Measurements from ENCODE around the gene NUBP2.

The NUBP2 gene

GRCh38 chr16:1817716-1818115 lies 35.0 kb downstream of the NUBP2 start:
- H3K23ac ChIP-seq (ENCODE audit: low read depth, low read length, poor library complexity) = no peak overlapping the region
- no peak overlapping the region for H3K14ac ChIP-seq (ENCODE audit: low read length)
- no peaks in the 10 kb centered on the region for H3K9me3 ChIP-seq (replicated peaks in 1 of 2; ENCODE audit: control insufficient read depth in 2 of 2, insufficient read depth in 1 of 2, low read depth in 1 of 2, low read length in 2 of 2)
- H2AK5ac ChIP-seq (ENCODE audit: low read depth, low read length) = no peak overlapping the region
- H3K4me2 ChIP-seq (ENCODE audit: insufficient read depth, low read length, poor library complexity, severe bottlenecking) = no peak overlapping the region
- WGBS, 2 donors (ENCODE audit: extremely low coverage in 2 of 2, insufficient read length in 2 of 2, insufficient replicate concordance in 1 of 2) = no CpG with 5 or more reads among the region's 17 CpGs
- H3K4me1 ChIP-seq (ENCODE audit: control insufficient read depth in 2 of 2, insufficient read depth in 1 of 2, low read depth in 1 of 2, low read length in 2 of 2) = no peaks in the 10 kb centered on the region
- no peak overlapping the region for H2BK12ac ChIP-seq (ENCODE audit: low read length)
- H3K18ac ChIP-seq (ENCODE audit: low read length) = no peak overlapping the region
- H3K79me1 ChIP-seq (ENCODE audit: low read depth, low read length) = peaks cover 13% of the 10 kb centered on the region
- H3K27ac ChIP-seq (replicated peaks; ENCODE audit: low read length) = no peak overlapping the region
- no peak overlapping the region for H3K4me3 ChIP-seq (ENCODE audit: low read length in 2 of 2)
- H4K8ac ChIP-seq (ENCODE audit: low read depth, low read length) = peak overlapping the region; percentile 65
- no peak overlapping the region for H2BK120ac ChIP-seq (ENCODE audit: low read depth, low read length)
- peak overlapping the region; percentile 75 for H2BK5ac ChIP-seq (ENCODE audit: low read length)
- H3K36me3 ChIP-seq (replicated peaks in 1 of 2; ENCODE audit: control insufficient read depth in 2 of 2, insufficient read depth in 2 of 2, low read length in 2 of 2) = peaks cover 15 to 65% of the 10 kb centered on the region in 2 donors
- DNase-seq (ENCODE audit: low spot score) = no peak
- no peak overlapping the region for H2AFZ ChIP-seq (ENCODE audit: low read length)
- no peak overlapping the region for H3K9ac ChIP-seq (ENCODE audit: low read depth, low read length, poor library complexity)
- no peak overlapping the region for H4K91ac ChIP-seq (ENCODE audit: low read depth, low read length, poor library complexity)
- H3K27me3 ChIP-seq (ENCODE audit: control insufficient read depth in 3 of 3, insufficient read depth in 3 of 3, low read depth in 1 of 3, low read length in 3 of 3) = no peaks in the 10 kb centered on the region
- no peak overlapping the region for H2BK15ac ChIP-seq (ENCODE audit: low read length)
- no peak overlapping the region for H3K4ac ChIP-seq (ENCODE audit: low read length)

- Histone ChIP-seq H3K14ac (ENCODE audit: low read length) (no peak overlapping the region), H3K9ac (ENCODE audit: low read depth, low read length, poor library complexity) (no peak overlapping the region), H4K8ac (ENCODE audit: low read depth, low read length) (no peak overlapping the region), H3K4me1 (ENCODE audit: control insufficient read depth in 2 of 2, insufficient read depth in 1 of 2, low read depth in 1 of 2, low read length in 2 of 2) (no peaks in the 10 kb centered on the region), H3K27me3 (ENCODE audit: control insufficient read depth in 3 of 3, insufficient read depth in 3 of 3, low read depth in 1 of 3, low read length in 3 of 3) (no peaks in the 10 kb centered on the region), H3K4me2 (ENCODE audit: insufficient read depth, low read length, poor library complexity, severe bottlenecking) (no peak overlapping the region), H2BK5ac (ENCODE audit: low read length) (peak overlapping the region; percentile 75), H3K4ac (ENCODE audit: low read length) (no peak overlapping the region), H3K79me1 (ENCODE audit: low read depth, low read length) (peaks cover 15% of the 10 kb centered on the region), H2BK15ac (ENCODE audit: low read length) (no peak overlapping the region), H3K27ac (replicated peaks; ENCODE audit: low read length) (no peak overlapping the region), H2BK12ac (ENCODE audit: low read length) (no peak overlapping the region), H3K23ac (ENCODE audit: low read depth, low read length, poor library complexity) (no peak overlapping the region), H4K91ac (ENCODE audit: low read depth, low read length, poor library complexity) (no peak overlapping the region), H3K36me3 (replicated peaks in 1 of 2; ENCODE audit: control insufficient read depth in 2 of 2, insufficient read depth in 2 of 2, low read length in 2 of 2) (peaks cover 17 to 62% of the 10 kb centered on the region in 2 donors), H3K18ac (ENCODE audit: low read length) (no peak overlapping the region), H2AK5ac (ENCODE audit: low read depth, low read length) (no peak overlapping the region), H2BK120ac (ENCODE audit: low read depth, low read length) (no peak overlapping the region), H3K4me3 (ENCODE audit: low read length in 2 of 2) (no peak overlapping the region), H2AFZ (ENCODE audit: low read length) (no peak overlapping the region), H3K9me3 (replicated peaks in 1 of 2; ENCODE audit: control insufficient read depth in 2 of 2, insufficient read depth in 1 of 2, low read depth in 1 of 2, low read length in 2 of 2) (no peaks in the 10 kb centered on the region)
- no CpG with 5 or more reads among the region's 27 CpGs for WGBS, 2 donors (ENCODE audit: extremely low coverage in 2 of 2, insufficient read length in 2 of 2, insufficient replicate concordance in 1 of 2)
- DNase-seq (ENCODE audit: low spot score) = no peak
These were observed 35.6 kb downstream of the NUBP2 start for GRCh38 chr16:1818204-1818872.

- H3K4me1 ChIP-seq (ENCODE audit: control insufficient read depth in 2 of 2, insufficient read depth in 1 of 2, low read depth in 1 of 2, low read length in 2 of 2) = no peaks in the 10 kb centered on the region
- H4K91ac ChIP-seq (ENCODE audit: low read depth, low read length, poor library complexity) = no peak overlapping the region
- no peak overlapping the region for H2BK120ac ChIP-seq (ENCODE audit: low read depth, low read length)
- H3K27ac ChIP-seq (replicated peaks; ENCODE audit: low read length) = no peak overlapping the region
- no peak overlapping the region for H2BK12ac ChIP-seq (ENCODE audit: low read length)
- no peak overlapping the region for H3K9ac ChIP-seq (ENCODE audit: low read depth, low read length, poor library complexity)
- DNase-seq (ENCODE audit: low spot score) = no peak
- H2BK5ac ChIP-seq (ENCODE audit: low read length) = no peak overlapping the region
- peaks cover 15% of the 10 kb centered on the region for H3K79me1 ChIP-seq (ENCODE audit: low read depth, low read length)
- H3K4ac ChIP-seq (ENCODE audit: low read length) = no peak overlapping the region
- H2AFZ ChIP-seq (ENCODE audit: low read length) = no peak overlapping the region
- no peak overlapping the region for H2BK15ac ChIP-seq (ENCODE audit: low read length)
- peaks cover 17 to 59% of the 10 kb centered on the region in 2 donors for H3K36me3 ChIP-seq (replicated peaks in 1 of 2; ENCODE audit: control insufficient read depth in 2 of 2, insufficient read depth in 2 of 2, low read length in 2 of 2)
- H3K4me2 ChIP-seq (ENCODE audit: insufficient read depth, low read length, poor library complexity, severe bottlenecking) = no peak overlapping the region
- H3K23ac ChIP-seq (ENCODE audit: low read depth, low read length, poor library complexity) = no peak overlapping the region
- H3K14ac ChIP-seq (ENCODE audit: low read length) = no peak overlapping the region
- WGBS, 2 donors (ENCODE audit: extremely low coverage in 2 of 2, insufficient read length in 2 of 2, insufficient replicate concordance in 1 of 2) = no CpG with 5 or more reads among the region's 35 CpGs
- H4K8ac ChIP-seq (ENCODE audit: low read depth, low read length) = no peak overlapping the region
- H2AK5ac ChIP-seq (ENCODE audit: low read depth, low read length) = no peak overlapping the region
- H3K4me3 ChIP-seq (ENCODE audit: low read length in 2 of 2) = no peak overlapping the region
- no peaks in the 10 kb centered on the region for H3K9me3 ChIP-seq (replicated peaks in 1 of 2; ENCODE audit: control insufficient read depth in 2 of 2, insufficient read depth in 1 of 2, low read depth in 1 of 2, low read length in 2 of 2)
- H3K27me3 ChIP-seq (ENCODE audit: control insufficient read depth in 3 of 3, insufficient read depth in 3 of 3, low read depth in 1 of 3, low read length in 3 of 3) = no peaks in the 10 kb centered on the region
- no peak overlapping the region for H3K18ac ChIP-seq (ENCODE audit: low read length)
These were observed 36.2 kb downstream of the NUBP2 start for GRCh38 chr16:1818873-1819525.

DNA sequence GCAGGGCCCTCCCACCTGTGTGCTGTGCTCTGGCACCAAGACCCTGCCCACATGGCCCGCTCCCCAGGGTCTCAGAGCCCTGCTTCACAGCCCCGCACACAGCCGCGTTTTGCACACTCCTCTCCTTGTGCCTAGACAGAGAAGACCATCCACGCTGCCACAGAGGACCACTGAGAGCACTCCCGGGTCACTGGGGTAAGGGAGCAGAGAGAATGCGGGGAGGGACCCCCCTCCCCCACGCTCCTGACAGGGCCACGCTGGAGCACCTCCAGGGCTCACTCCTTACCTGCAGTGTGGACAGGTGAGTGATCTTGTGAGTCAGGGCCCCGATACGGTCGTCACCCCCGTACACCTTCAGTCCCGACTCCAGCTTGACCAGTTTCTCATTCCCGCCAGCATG lies 36.9 kb downstream of the NUBP2 start:
- Histone ChIP-seq H2BK5ac (ENCODE audit: low read length) (no peak overlapping the region), H3K4ac (ENCODE audit: low read length) (no peak overlapping the region), H3K79me1 (ENCODE audit: low read depth, low read length) (peaks cover 16% of the 10 kb centered on the region), H3K14ac (ENCODE audit: low read length) (no peak overlapping the region), H2AFZ (ENCODE audit: low read length) (no peak overlapping the region), H2BK12ac (ENCODE audit: low read length) (no peak overlapping the region), H3K9ac (ENCODE audit: low read depth, low read length, poor library complexity) (no peak overlapping the region), H3K18ac (ENCODE audit: low read length) (no peak overlapping the region), H2BK15ac (ENCODE audit: low read length) (no peak overlapping the region), H3K27ac (replicated peaks; ENCODE audit: low read length) (no peak overlapping the region), H3K4me2 (ENCODE audit: insufficient read depth, low read length, poor library complexity, severe bottlenecking) (no peak overlapping the region), H3K4me3 (ENCODE audit: low read length in 2 of 2) (no peak overlapping the region), H3K9me3 (replicated peaks in 1 of 2; ENCODE audit: control insufficient read depth in 2 of 2, insufficient read depth in 1 of 2, low read depth in 1 of 2, low read length in 2 of 2) (no peaks in the 10 kb centered on the region), H2AK5ac (ENCODE audit: low read depth, low read length) (no peak overlapping the region), H2BK120ac (ENCODE audit: low read depth, low read length) (no peak overlapping the region), H3K36me3 (replicated peaks in 1 of 2; ENCODE audit: control insufficient read depth in 2 of 2, insufficient read depth in 2 of 2, low read length in 2 of 2) (peaks cover 17 to 57% of the 10 kb centered on the region in 2 donors), H3K27me3 (ENCODE audit: control insufficient read depth in 3 of 3, insufficient read depth in 3 of 3, low read depth in 1 of 3, low read length in 3 of 3) (no peaks in the 10 kb centered on the region), H3K4me1 (ENCODE audit: control insufficient read depth in 2 of 2, insufficient read depth in 1 of 2, low read depth in 1 of 2, low read length in 2 of 2) (no peaks in the 10 kb centered on the region), H4K91ac (ENCODE audit: low read depth, low read length, poor library complexity) (no peak overlapping the region), H4K8ac (ENCODE audit: low read depth, low read length) (no peak overlapping the region), H3K23ac (ENCODE audit: low read depth, low read length, poor library complexity) (no peak overlapping the region)
- no CpG with 5 or more reads among the region's 15 CpGs for WGBS, 2 donors (ENCODE audit: extremely low coverage in 2 of 2, insufficient read length in 2 of 2, insufficient replicate concordance in 1 of 2)
- DNase-seq (ENCODE audit: low spot score) = no peak
